GM19351 (cell line): Measurements from ENCODE around the gene RANBP17.
"Not testable (repeated sequence)": the region's sequence is repeated elsewhere in the genome, so short reads cannot be mapped to it uniquely, and the experiment has no call there.

Source experiments
- ATAC-seq: cut with Tn5 transposase; IDR thresholded peaks from one replicate; pipeline ENCODE4 v1.9.1; 2021; ENCODE audit warnings: mild to moderate bottlenecking, moderate library complexity; ENCODE audit not compliant: unreplicated experiment

The RANBP17 gene

GRCh38 chr5:170865622-170866021 lies 3.8 kb downstream of the RANBP17 start:
- peak; percentile 68 for ATAC-seq

- no peak for ATAC-seq
Observed at GRCh38 chr5:170867825-170868224, 6.0 kb downstream of the RANBP17 start.

GRCh38 chr5:170870390-170870789 lies 8.6 kb downstream of the RANBP17 start:
- not testable (repeated sequence) for ATAC-seq

GRCh38 chr5:170874017-170874416 lies 12.2 kb downstream of the RANBP17 start:
- no peak for ATAC-seq

- ATAC-seq = no peak
Observed at GRCh38 chr5:170875811-170876210, 14.0 kb downstream of the RANBP17 start.

GRCh38 chr5:170880084-170880483 lies 18.3 kb downstream of the RANBP17 start:
- ATAC-seq = no peak

- ATAC-seq = no peak
Observed at GRCh38 chr5:170882345-170882744, 20.5 kb downstream of the RANBP17 start.

GRCh38 chr5:170885256-170885655 lies 23.4 kb downstream of the RANBP17 start:
- ATAC-seq = no peak

- ATAC-seq = no peak
Observed at GRCh38 chr5:170885809-170886208, 24.0 kb downstream of the RANBP17 start.

GRCh38 chr5:170886210-170886894 lies 24.5 kb downstream of the RANBP17 start:
- no peak for ATAC-seq

GRCh38 chr5:170892196-170892595 lies 30.4 kb downstream of the RANBP17 start:
- ATAC-seq = no peak

- no peak for ATAC-seq
Observed at GRCh38 chr5:170894665-170895064, 32.8 kb downstream of the RANBP17 start.

- ATAC-seq = no peak
Observed at GRCh38 chr5:170896779-170897178, 35.0 kb downstream of the RANBP17 start.

- no peak for ATAC-seq
Observed at GRCh38 chr5:170903075-170903474, 41.3 kb downstream of the RANBP17 start.

- no peak for ATAC-seq
Observed at GRCh38 chr5:170907758-170908157, 45.9 kb downstream of the RANBP17 start.

- ATAC-seq = no peak
Observed at GRCh38 chr5:170913573-170913972, 51.8 kb downstream of the RANBP17 start.

GRCh38 chr5:170917113-170917512 lies 55.3 kb downstream of the RANBP17 start:
- ATAC-seq = no peak

GRCh38 chr5:170920196-170920595 lies 58.4 kb downstream of the RANBP17 start:
- ATAC-seq = no peak

GRCh38 chr5:170922331-170922730 lies 60.5 kb downstream of the RANBP17 start:
- ATAC-seq = not testable (repeated sequence)

- no peak for ATAC-seq
Observed at GRCh38 chr5:170923910-170924620, 62.2 kb downstream of the RANBP17 start.

- not testable (repeated sequence) for ATAC-seq
Observed at GRCh38 chr5:170935534-170936218, 73.9 kb downstream of the RANBP17 start.

GRCh38 chr5:170937072-170937471 lies 75.3 kb downstream of the RANBP17 start:
- ATAC-seq = no peak
